BLaER1 treated with 17β-estradiol and CSF1 and Interleukin-3, amounts not matched to agents 10 nM and 100 nM (cell line): ENCODE data around the gene CDKN1A.
"Not testable (repeated sequence)": the region's sequence is repeated elsewhere in the genome, so short reads cannot be mapped to it uniquely, and the experiment has no call there.

Experiments
- H3K27ac ChIP-seq, 11 experiments: shearing (Covaris generic); formaldehyde crosslinking; 2 replicates each; pipeline ENCODE4 v1.8.1; 2022
- H3K27me3 ChIP-seq, 11 experiments: shearing (Covaris generic); formaldehyde crosslinking; 2 replicates each; pipeline ENCODE4 v1.8.1; 2022
- H3K36me3 ChIP-seq, 11 experiments: shearing (Covaris generic); formaldehyde crosslinking; 2 replicates each; pipeline ENCODE4 v1.8.1; 2022
- H3K4me1 ChIP-seq, 10 experiments: shearing (Covaris generic); formaldehyde crosslinking; 2 replicates each; pipeline ENCODE4 v1.8.1; 2022
- H3K4me2 ChIP-seq, 11 experiments: shearing (Covaris generic); formaldehyde crosslinking; 2 replicates each; pipeline ENCODE4 v1.8.1; 2022
- H3K4me3 ChIP-seq, 10 experiments: shearing (Covaris generic); formaldehyde crosslinking; 2 replicates each; pipeline ENCODE4 v1.8.1; 2022
- H3K9ac ChIP-seq, 11 experiments: shearing (Covaris generic); formaldehyde crosslinking; 2 replicates each; pipeline ENCODE4 v1.8.1; 2022
- H3K9me3 ChIP-seq, 11 experiments: shearing (Covaris generic); formaldehyde crosslinking; replicated peaks in 1 of 11; 2 replicates each; pipeline ENCODE4 v1.8.1; 2022
- H4K20me1 ChIP-seq, 11 experiments: shearing (Covaris generic); formaldehyde crosslinking; 2 replicates each; pipeline ENCODE4 v1.8.1; 2022
- Cebpa-rat ChIP-seq, 11 experiments: shearing (Covaris generic); IDR thresholded peaks; 2 replicates each; pipeline ENCODE4 v1.8.1; 2022

Gene CDKN1A

GRCh38 chr6:36720251-36721141 is 42.0 kb downstream of the CDKN1A start:
- H4K20me1 ChIP-seq: no peaks in the 10 kb centered on the region; a peak in 2 of 22 replicates
- H3K27me3 ChIP-seq: no peaks in the 10 kb centered on the region
- no peak for TF ChIP-seq Cebpa-rat (IDR thresholded peaks at IDR 0.05)
- H3K4me2 ChIP-seq: peak overlapping the region; percentile 27 to 81 (median 67); a peak in 21 of 22 replicates
- peak overlapping the region in 7 of 11 experiments; percentile 8 to 67 (median 41); a peak in 13 of 22 replicates for H3K27ac ChIP-seq
- peak overlapping the region in 7 of 11 experiments; percentile 5 to 27 (median 21); a peak in 8 of 22 replicates for H3K9ac ChIP-seq
- no peak overlapping the region for H3K4me3 ChIP-seq
- no peaks in the 10 kb centered on the region for H3K36me3 ChIP-seq
- H3K9me3 ChIP-seq: no peaks in the 10 kb centered on the region
- peaks cover 14 to 77% (median 72%) of the 10 kb centered on the region in 10 experiments for H3K4me1 ChIP-seq

GRCh38 chr6:36721369-36722140 is 43.0 kb downstream of the CDKN1A start:
- Histone ChIP-seq H3K4me3 (no peak overlapping the region), H3K27me3 (no peaks in the 10 kb centered on the region), H3K4me2 (peak overlapping the region; percentile 31 to 81 (median 67)), H4K20me1 (no peaks in the 10 kb centered on the region; a peak in 2 of 22 replicates), H3K4me1 (peaks cover 25 to 88% (median 77%) of the 10 kb centered on the region in 10 experiments), H3K36me3 (no peaks in the 10 kb centered on the region), H3K27ac (peak overlapping the region in 3 of 11 experiments; percentile 18 to 67 (median 22); a peak in 3 of 22 replicates), H3K9me3 (no peaks in the 10 kb centered on the region), H3K9ac (peak overlapping the region in 5 of 11 experiments; percentile 6 to 44 (median 19); a peak in 5 of 22 replicates)
- no peak for TF ChIP-seq Cebpa-rat (IDR thresholded peaks at IDR 0.05)

GRCh38 chr6:36722365-36722764 is 43.9 kb downstream of the CDKN1A start:
- peak overlapping the region in 4 of 11 experiments; percentile 6 to 44 (median 17); a peak in 4 of 22 replicates for H3K9ac ChIP-seq
- no peaks in the 10 kb centered on the region for H3K36me3 ChIP-seq
- peaks cover 33 to 89% (median 81%) of the 10 kb centered on the region in 10 experiments for H3K4me1 ChIP-seq
- no peak for TF ChIP-seq Cebpa-rat (IDR thresholded peaks at IDR 0.05)
- H3K4me3 ChIP-seq: no peak overlapping the region
- H3K9me3 ChIP-seq: no peaks in the 10 kb centered on the region
- no peaks in the 10 kb centered on the region for H3K27me3 ChIP-seq
- no peaks in the 10 kb centered on the region; a peak in 2 of 22 replicates for H4K20me1 ChIP-seq
- peak overlapping the region; percentile 31 to 81 (median 67); a peak in 21 of 22 replicates for H3K4me2 ChIP-seq
- peak overlapping the region in 2 of 11 experiments; percentile 22 to 33; a peak in 2 of 22 replicates for H3K27ac ChIP-seq

DNA sequence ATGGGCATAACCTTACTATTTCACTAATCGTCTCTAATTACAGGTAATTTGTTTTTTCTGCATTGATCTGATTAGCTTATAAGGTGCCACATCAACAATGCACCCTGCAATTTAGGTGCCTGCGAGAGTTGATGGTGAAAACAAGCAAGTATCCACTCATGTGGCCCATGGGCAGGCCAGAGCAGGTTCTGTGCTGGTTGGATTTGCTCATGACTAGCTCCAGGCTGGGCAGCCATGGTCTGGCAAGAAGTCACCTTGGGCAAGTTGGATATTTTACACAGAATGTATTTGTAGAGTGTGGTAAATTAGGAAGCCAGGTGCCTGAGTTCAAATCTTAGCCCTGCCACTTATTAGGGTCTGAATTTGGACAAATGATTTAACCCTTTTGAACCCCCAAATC is 44.4 kb downstream of the CDKN1A start:
- H3K9ac ChIP-seq: no peak overlapping the region
- H3K4me1 ChIP-seq: peaks cover 38 to 89% (median 81%) of the 10 kb centered on the region in 10 experiments
- H3K36me3 ChIP-seq: no peaks in the 10 kb centered on the region
- H3K4me3 ChIP-seq: no peak overlapping the region
- H3K9me3 ChIP-seq: no peaks in the 10 kb centered on the region
- H4K20me1 ChIP-seq: no peaks in the 10 kb centered on the region; a peak in 2 of 22 replicates
- H3K27me3 ChIP-seq: no peaks in the 10 kb centered on the region
- no peak overlapping the region for H3K27ac ChIP-seq
- no peak for TF ChIP-seq Cebpa-rat (IDR thresholded peaks at IDR 0.05)
- peak overlapping the region in 6 of 11 experiments; percentile 64 to 81 (median 70); a peak in 5 of 22 replicates for H3K4me2 ChIP-seq

- not testable (repeated sequence) for H3K27ac ChIP-seq, H3K9me3 ChIP-seq, H3K9ac ChIP-seq, H4K20me1 ChIP-seq, H3K27me3 ChIP-seq, H3K36me3 ChIP-seq, H3K4me3 ChIP-seq
- Histone ChIP-seq H3K4me2 (peak overlapping the region in 4 of 11 experiments; percentile 43 to 56 (median 49); a peak in 5 of 22 replicates), H3K4me1 (peaks cover 49 to 89% (median 82%) of the 10 kb centered on the region in 10 experiments)
These were observed 45.5 kb downstream of the CDKN1A start for GRCh38 chr6:36723992-36724391.

DNA sequence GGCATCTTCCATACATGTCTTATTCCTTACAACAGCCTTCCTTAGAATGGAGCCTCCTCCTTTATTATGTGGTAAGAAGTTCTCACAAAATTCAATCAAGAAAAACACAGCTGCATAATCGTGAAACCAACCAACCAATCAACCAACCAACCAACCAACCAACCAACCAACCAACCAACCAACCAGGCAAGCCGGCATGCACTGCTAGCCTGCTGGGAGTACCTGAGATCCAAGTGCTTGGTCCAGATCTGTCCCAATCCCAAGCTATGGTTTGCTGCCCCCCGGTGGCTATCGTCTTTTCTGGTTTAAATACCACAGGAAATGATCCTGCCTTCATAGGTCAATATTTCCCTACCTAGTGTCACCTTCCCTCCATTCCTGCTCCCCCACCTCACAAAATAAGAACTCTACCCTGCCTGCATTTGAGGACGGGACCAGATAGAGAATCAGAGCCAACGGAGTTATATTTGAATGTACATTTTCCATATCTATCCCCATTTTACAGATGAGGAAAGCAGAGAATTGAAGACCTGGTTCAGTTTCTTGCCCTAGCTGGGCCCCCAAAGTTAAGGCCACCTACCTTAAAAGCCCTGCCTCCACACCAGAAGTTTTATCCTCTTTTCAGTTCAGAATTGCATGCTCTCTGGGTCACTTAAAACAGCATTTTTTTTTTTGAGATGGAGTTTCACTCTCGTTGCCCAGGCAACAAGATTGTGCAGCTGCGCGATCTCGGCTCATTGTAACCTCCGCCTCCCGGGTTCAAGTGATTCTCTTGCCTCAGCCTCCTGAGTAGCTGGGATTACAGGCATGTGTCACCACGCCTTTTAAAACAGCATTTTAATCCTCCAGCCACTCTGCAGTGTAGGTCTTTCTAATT is 46.2 kb downstream of the CDKN1A start:
- peaks cover 57 to 89% (median 83%) of the 10 kb centered on the region in 10 experiments for H3K4me1 ChIP-seq
- H3K4me3 ChIP-seq: no peak overlapping the region
- no peaks in the 10 kb centered on the region for H3K36me3 ChIP-seq
- TF ChIP-seq Cebpa-rat (IDR thresholded peaks at IDR 0.05): no peak
- H3K4me2 ChIP-seq: peak overlapping the region in 8 of 11 experiments; percentile 7 to 56 (median 45); a peak in 15 of 22 replicates
- no peak overlapping the region for H3K27ac ChIP-seq
- H3K9me3 ChIP-seq: no peaks in the 10 kb centered on the region
- H3K9ac ChIP-seq: no peak overlapping the region
- no peaks in the 10 kb centered on the region for H3K27me3 ChIP-seq
- no peaks in the 10 kb centered on the region; a peak in 2 of 22 replicates for H4K20me1 ChIP-seq

DNA sequence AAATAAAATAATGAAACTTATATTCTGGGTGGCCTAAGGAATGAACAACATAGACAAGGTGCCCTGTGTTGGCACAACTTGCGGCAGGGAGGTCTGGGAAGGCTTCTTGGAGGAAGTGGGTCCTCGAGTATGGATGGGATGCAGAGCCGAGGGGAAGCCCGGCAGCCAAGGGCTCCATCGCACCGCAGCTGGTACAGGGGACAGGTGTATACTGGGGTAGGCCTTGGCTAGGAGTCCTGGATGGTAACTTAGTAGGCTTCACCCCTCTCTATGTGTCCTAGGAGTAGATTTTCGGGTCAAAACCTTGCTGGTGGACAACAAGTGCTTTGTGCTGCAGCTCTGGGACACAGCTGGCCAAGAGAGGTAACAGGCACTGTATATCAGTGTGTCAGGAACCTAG is 47.1 kb downstream of the CDKN1A start:
- TF ChIP-seq Cebpa-rat (IDR thresholded peaks at IDR 0.05): no peak
- H3K4me2 ChIP-seq: peak overlapping the region in 8 of 11 experiments; percentile 5 to 51 (median 39); a peak in 11 of 22 replicates
- H3K36me3 ChIP-seq: no peaks in the 10 kb centered on the region
- H3K27ac ChIP-seq: no peak overlapping the region
- H3K4me3 ChIP-seq: no peak overlapping the region
- no peaks in the 10 kb centered on the region for H3K9me3 ChIP-seq
- H3K4me1 ChIP-seq: peaks cover 55 to 87% (median 77%) of the 10 kb centered on the region in 10 experiments
- no peaks in the 10 kb centered on the region for H3K27me3 ChIP-seq
- H3K9ac ChIP-seq: 0 out of 22 replicates have a peak overlapping the region, but pooled peaks of 1 of the 11 experiments have one; percentile 5
- no peaks in the 10 kb centered on the region for H4K20me1 ChIP-seq

- H3K4me3 ChIP-seq: no peak overlapping the region
- no peak overlapping the region for H3K9ac ChIP-seq
- peaks cover 46 to 67% (median 58%) of the 10 kb centered on the region in 10 experiments for H3K4me1 ChIP-seq
- H3K27ac ChIP-seq: peak overlapping the region in 1 of 11 experiments; percentile 29; a peak in 1 of 22 replicates
- no peaks in the 10 kb centered on the region for H3K27me3 ChIP-seq
- peak overlapping the region; percentile 19 to 87 (median 62); a peak in 17 of 22 replicates for H3K4me2 ChIP-seq
- no peaks in the 10 kb centered on the region for H3K9me3 ChIP-seq
- no peak for TF ChIP-seq Cebpa-rat (IDR thresholded peaks at IDR 0.05)
- H3K36me3 ChIP-seq: no peaks in the 10 kb centered on the region
- H4K20me1 ChIP-seq: no peaks in the 10 kb centered on the region
These were observed 49.0 kb downstream of the CDKN1A start for GRCh38 chr6:36727505-36728021.
